Peyer's patch (tissue), 4 donors: ENCODE results near the gene MAP3K5. TPM values are rescaled to one million over a fixed set of nuclear protein-coding genes. Genes with fewer than 3 reads are reported as not detected.

Source experiments
- DNase-seq, 3 donors: peaks; one replicate each; pipeline ENCODE4 v3.0.0-alpha.2; 2017 to 2019
- H3K27ac ChIP-seq, 4 donors: fragments of 200-600 bp; sonication (generic); one replicate each; pipeline ENCODE4 v1.5.1; 2016 to 2019
- H3K27me3 ChIP-seq, 2 donors: fragments of 200-600 bp; sonication (generic); one replicate each; pipeline ENCODE4 v1.5.1; 2019
- H3K36me3 ChIP-seq, 3 donors: fragments of 200-600 bp; sonication (generic); one replicate each; pipeline ENCODE4 v1.5.1; 2016 to 2019
- H3K4me1 ChIP-seq, 4 donors: fragments of 200-600 bp; sonication (generic); one replicate each; pipeline ENCODE4 v1.5.1; 2016 to 2019
- H3K4me3 ChIP-seq, 4 donors: fragments of 200-600 bp; sonication (generic); 1 replicate in 3 of 4; 2 replicates in 1 of 4; pipeline ENCODE4 v1.5.1; 2016 to 2019; ENCODE audit warnings: mild to moderate bottlenecking in 1 of 4
- H3K9me3 ChIP-seq, 4 donors: fragments of 200-600 bp; sonication (generic); one replicate each; pipeline ENCODE4 v1.5.1; 2016 to 2019; ENCODE audit warnings: mild to moderate bottlenecking in 1 of 4
- CTCF ChIP-seq, 6 experiments: fragments of 450-650 bp in 4 of 6; fragments of 200-600 bp in 2 of 6; sonication (generic) in 1 of 6; IDR thresholded peaks; one replicate each; pipeline ENCODE4 v1.5.1; 2017 to 2019; ENCODE audit warnings: antibody characterized with exemption in 6 of 6, mild to moderate bottlenecking in 3 of 6, moderate library complexity in 1 of 6
- POLR2A ChIP-seq, 2 donors: fragments of 450-650 bp; IDR thresholded peaks; one replicate each; pipeline ENCODE4 v1.5.1; 2017; ENCODE audit warnings: antibody characterized with exemption in 2 of 2, mild to moderate bottlenecking in 2 of 2, moderate library complexity in 2 of 2
- total RNA-seq, 4 donors: library from RNA; depleted of rRNA; stranded (reverse); fragments of >200 nt; gene quantifications; one replicate each; pipeline ENCODE4 v1.1.0, GENCODE V29; 2016

The MAP3K5 gene
- total RNA-seq, 4 donors from 2014 or later = 14.2 to 46.2 (median 23.2) TPM

- peaks cover 0 to 4% (median 0%) of the 10 kb centered on the region in 4 donors for H3K4me1 ChIP-seq
- H3K27me3 ChIP-seq = no peaks in the 10 kb centered on the region
- no peak overlapping the region for H3K4me3 ChIP-seq
- H3K36me3 ChIP-seq = no peaks in the 10 kb centered on the region
- H3K27ac ChIP-seq = no peak overlapping the region
- no peak for TF ChIP-seq CTCF (IDR thresholded peaks at IDR 0.05)
- no peak for TF ChIP-seq POLR2A (IDR thresholded peaks at IDR 0.05)
- DNase-seq = no peak
- no peaks in the 10 kb centered on the region for H3K9me3 ChIP-seq
These were observed 264.4 kb downstream of the MAP3K5 start for GRCh38 chr6:136527831-136528230.

- Histone ChIP-seq H3K4me3 (no peak overlapping the region), H3K27ac (no peak overlapping the region), H3K27me3 (no peaks in the 10 kb centered on the region), H3K9me3 (no peaks in the 10 kb centered on the region), H3K36me3 (no peaks in the 10 kb centered on the region), H3K4me1 (peaks cover 0 to 4% (median 0%) of the 10 kb centered on the region in 4 donors)
- DNase-seq = no peak
- TF ChIP-seq POLR2A (IDR thresholded peaks at IDR 0.05) (no peak), CTCF (IDR thresholded peaks at IDR 0.05) (no peak)
These were observed 265.3 kb downstream of the MAP3K5 start for GRCh38 chr6:136526937-136527336.

- no peak overlapping the region for H3K27ac ChIP-seq
- TF ChIP-seq CTCF (IDR thresholded peaks at IDR 0.05) = no peak
- TF ChIP-seq POLR2A (IDR thresholded peaks at IDR 0.05) = no peak
- H3K4me3 ChIP-seq = no peak overlapping the region
- peaks cover 0 to 4% (median 0%) of the 10 kb centered on the region in 4 donors for H3K4me1 ChIP-seq
- H3K36me3 ChIP-seq = no peaks in the 10 kb centered on the region
- no peaks in the 10 kb centered on the region for H3K27me3 ChIP-seq
- no peak for DNase-seq
- H3K9me3 ChIP-seq = no peaks in the 10 kb centered on the region
These were observed 265.9 kb downstream of the MAP3K5 start for GRCh38 chr6:136526196-136526930.

- no peak overlapping the region for H3K4me3 ChIP-seq
- H3K9me3 ChIP-seq = no peaks in the 10 kb centered on the region
- H3K36me3 ChIP-seq = no peaks in the 10 kb centered on the region
- DNase-seq = no peak
- H3K4me1 ChIP-seq = peaks cover 0 to 4% (median 0%) of the 10 kb centered on the region in 4 donors
- no peak overlapping the region for H3K27ac ChIP-seq
- H3K27me3 ChIP-seq = no peaks in the 10 kb centered on the region
- TF ChIP-seq POLR2A (IDR thresholded peaks at IDR 0.05) (no peak), CTCF (IDR thresholded peaks at IDR 0.05) (no peak)
These were observed 266.6 kb downstream of the MAP3K5 start for GRCh38 chr6:136525586-136526195.

- Histone ChIP-seq H3K36me3 (no peaks in the 10 kb centered on the region), H3K4me3 (no peak overlapping the region), H3K4me1 (peaks cover 0 to 4% (median 0%) of the 10 kb centered on the region in 4 donors), H3K27me3 (no peaks in the 10 kb centered on the region), H3K27ac (no peak overlapping the region), H3K9me3 (no peaks in the 10 kb centered on the region)
- no peak for TF ChIP-seq POLR2A (IDR thresholded peaks at IDR 0.05)
- TF ChIP-seq CTCF (IDR thresholded peaks at IDR 0.05) = no peak
- no peak for DNase-seq
These were observed 267.3 kb downstream of the MAP3K5 start for GRCh38 chr6:136524936-136525413.
